Measurements from ENCODE around the gene FNDC1.

DNA sequence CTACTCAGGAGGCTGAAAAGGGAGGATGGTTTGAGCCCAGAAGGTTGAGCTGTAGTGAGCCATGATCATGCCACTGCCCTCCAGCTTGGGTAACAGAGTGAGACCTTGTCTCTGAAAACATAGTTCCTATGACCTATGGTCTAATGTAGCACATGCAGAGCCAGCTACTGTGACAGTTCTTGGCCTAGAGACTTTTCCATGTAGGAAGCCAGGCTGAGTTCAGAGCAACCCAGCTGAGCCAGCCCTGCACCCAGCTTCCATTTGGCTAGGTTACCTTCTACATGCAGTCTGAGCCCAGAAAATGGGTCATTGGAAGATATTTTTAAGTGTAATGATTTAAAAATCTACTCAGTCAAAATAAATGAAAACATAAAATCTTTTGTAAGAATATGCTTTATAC is 92.8 kb downstream of the FNDC1 start:
- TF ChIP-seq FOXP2 (optimal IDR thresholded peaks at IDR 0.05; ENCODE audit: borderline replicate concordance, extremely low read depth, extremely low read length, insufficient read depth) (no peak), TAF1 (IDR thresholded peaks at IDR 0.05; ENCODE audit: borderline replicate concordance, insufficient read depth, low read length) (no peak), POLR2AphosphoS5 (IDR thresholded peaks at IDR 0.05; ENCODE audit: low read depth, low read length) (no peak)

Measured in PFSK-1 (cell line).